Tibial nerve (tissue), 4 donors: ENCODE results near the gene MGST2. TPM values are rescaled to one million over a fixed set of nuclear protein-coding genes. Genes with fewer than 3 reads are reported as not detected.

Experiments
- DNase-seq, 2 donors: peaks; one replicate each; pipeline ENCODE4 v3.0.0-alpha.2; 2019; ENCODE audit warnings: low spot score in 2 of 2
- H3K27ac ChIP-seq, 4 donors: fragments of 200-600 bp; sonication (generic) in 3 of 4; one replicate each; pipeline ENCODE4 v1.5.1; 2017 to 2019; ENCODE audit warnings: mild to moderate bottlenecking in 1 of 4
- H3K27me3 ChIP-seq, 2 donors: fragments of 200-600 bp; sonication (generic) in 1 of 2; one replicate each; pipeline versions ENCODE4 v1.5.1 to v1.6.0; 2017 to 2019
- H3K36me3 ChIP-seq, 3 donors: fragments of 200-600 bp; sonication (generic); one replicate each; pipeline ENCODE4 v1.5.1; 2018 to 2019
- H3K4me1 ChIP-seq, 4 donors: fragments of 200-600 bp; sonication (generic) in 3 of 4; one replicate each; pipeline ENCODE4 v1.5.1; 2017 to 2019
- H3K4me3 ChIP-seq, 4 donors: fragments of 200-600 bp; sonication (generic) in 3 of 4; one replicate each; pipeline ENCODE4 v1.5.1; 2017 to 2019; ENCODE audit warnings: mild to moderate bottlenecking in 1 of 4, moderate library complexity in 1 of 4
- H3K9me3 ChIP-seq, 4 donors: fragments of 200-600 bp; sonication (generic) in 3 of 4; one replicate each; pipeline ENCODE4 v1.5.1; 2017 to 2019
- EP300 ChIP-seq, 2 donors: sonication (generic); formaldehyde crosslinking; IDR thresholded peaks; one replicate each; pipeline ENCODE4 v1.6.1; 2017; ENCODE audit warnings: antibody characterized with exemption in 2 of 2, mild to moderate bottlenecking in 1 of 2
- POLR2A ChIP-seq, 2 donors: fragments of 450-650 bp; IDR thresholded peaks; one replicate each; pipeline ENCODE4 v1.6.1; 2017; ENCODE audit warnings: antibody characterized with exemption in 2 of 2, mild to moderate bottlenecking in 2 of 2, moderate library complexity in 2 of 2
- WGBS, 2 donors: methylation state at CpG; one replicate each; pipeline ENCODE4 v1.1.5; 2018; 5-methylcytosine and 5-hydroxymethylcytosine counted together
- total RNA-seq, 4 donors: library from RNA; depleted of rRNA; stranded (reverse); fragments of >200 nt; gene quantifications; one replicate each; pipeline ENCODE4 v1.1.0, GENCODE V29; 2016
- TF ChIP-seq, protein P1 (sequence below), 5 experiments: fragments of 200-600 bp in 3 of 5; fragments of 450-650 bp in 2 of 5; sonication (generic) in 3 of 5; IDR thresholded peaks; one replicate each; pipeline ENCODE4 v1.5.1; 2016 to 2019; ENCODE audit warnings: antibody characterized with exemption in 5 of 5, mild to moderate bottlenecking in 3 of 5, moderate library complexity in 2 of 5

MGST2 gene
- total RNA-seq, 4 donors from 2014 or later, result 12.2 to 27.3 (median 26.8) TPM

DNA sequence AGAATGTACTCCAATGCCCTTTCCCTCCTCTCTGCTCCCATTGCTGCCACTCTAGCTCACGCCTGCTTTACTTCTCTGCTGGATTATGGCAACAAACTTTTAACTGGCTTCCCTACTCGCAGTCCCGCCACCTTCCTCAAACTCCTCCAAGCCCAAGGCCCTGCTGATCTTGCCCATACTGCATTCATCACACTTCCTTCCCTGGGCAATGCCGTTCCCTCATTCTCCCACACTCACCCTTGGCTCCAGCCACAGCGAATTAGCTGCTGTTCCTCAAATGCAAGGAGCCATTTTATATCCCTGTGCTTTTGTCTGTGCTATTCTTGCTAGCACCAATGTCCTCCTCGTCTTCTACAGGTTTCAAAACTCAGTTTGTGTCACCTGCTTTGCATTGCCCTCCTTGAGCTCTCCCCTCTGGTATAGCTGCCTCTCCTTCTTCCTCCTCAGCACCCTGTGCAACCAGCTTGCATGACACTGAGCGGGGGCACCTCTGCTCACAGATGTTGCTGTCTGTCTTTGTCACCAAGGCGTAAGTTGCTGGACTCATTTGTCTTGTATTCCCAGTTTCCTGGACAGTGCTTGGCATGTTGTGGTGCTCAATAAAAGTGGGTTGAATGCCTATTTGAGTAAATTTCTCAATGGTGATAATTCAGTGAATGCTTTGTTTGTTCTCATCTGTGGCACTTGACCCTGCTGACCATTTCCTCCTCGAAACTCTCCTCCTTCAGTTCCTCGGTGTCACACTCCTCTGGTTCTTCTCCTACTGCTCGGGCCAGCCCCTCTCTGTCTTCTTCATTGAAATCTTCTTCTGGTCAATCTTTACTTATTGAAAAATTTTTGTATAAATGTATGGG is 22.4 kb upstream of the MGST2 start:
- H3K9me3 ChIP-seq, result peaks cover 0 to 14% (median 0%) of the 10 kb centered on the region in 4 donors
- no peaks in the 10 kb centered on the region for H3K4me1 ChIP-seq
- no peak overlapping the region for H3K27ac ChIP-seq
- no peak for DNase-seq
- no peak overlapping the region for H3K4me3 ChIP-seq
- WGBS, 2 donors, result 68 to 78% methylated on average over 11 of the region's 11 CpGs
- no peak for TF ChIP-seq POLR2A (IDR thresholded peaks at IDR 0.05)
- TF ChIP-seq EP300 (IDR thresholded peaks at IDR 0.05), result no peak
- TF ChIP-seq, protein P1, sequence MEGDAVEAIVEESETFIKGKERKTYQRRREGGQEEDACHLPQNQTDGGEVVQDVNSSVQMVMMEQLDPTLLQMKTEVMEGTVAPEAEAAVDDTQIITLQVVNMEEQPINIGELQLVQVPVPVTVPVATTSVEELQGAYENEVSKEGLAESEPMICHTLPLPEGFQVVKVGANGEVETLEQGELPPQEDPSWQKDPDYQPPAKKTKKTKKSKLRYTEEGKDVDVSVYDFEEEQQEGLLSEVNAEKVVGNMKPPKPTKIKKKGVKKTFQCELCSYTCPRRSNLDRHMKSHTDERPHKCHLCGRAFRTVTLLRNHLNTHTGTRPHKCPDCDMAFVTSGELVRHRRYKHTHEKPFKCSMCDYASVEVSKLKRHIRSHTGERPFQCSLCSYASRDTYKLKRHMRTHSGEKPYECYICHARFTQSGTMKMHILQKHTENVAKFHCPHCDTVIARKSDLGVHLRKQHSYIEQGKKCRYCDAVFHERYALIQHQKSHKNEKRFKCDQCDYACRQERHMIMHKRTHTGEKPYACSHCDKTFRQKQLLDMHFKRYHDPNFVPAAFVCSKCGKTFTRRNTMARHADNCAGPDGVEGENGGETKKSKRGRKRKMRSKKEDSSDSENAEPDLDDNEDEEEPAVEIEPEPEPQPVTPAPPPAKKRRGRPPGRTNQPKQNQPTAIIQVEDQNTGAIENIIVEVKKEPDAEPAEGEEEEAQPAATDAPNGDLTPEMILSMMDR (IDR thresholded peaks at IDR 0.05), result no peak
- H3K36me3 ChIP-seq, result no peaks in the 10 kb centered on the region
- H3K27me3 ChIP-seq, result no peaks in the 10 kb centered on the region

GRCh38 chr4:139645458-139645857 is 20.2 kb upstream of the MGST2 start:
- H3K9me3 ChIP-seq, result no peaks in the 10 kb centered on the region
- TF ChIP-seq EP300 (IDR thresholded peaks at IDR 0.05) (no peak), POLR2A (IDR thresholded peaks at IDR 0.05) (no peak)
- TF ChIP-seq, protein P1 (IDR thresholded peaks at IDR 0.05), result no peak
- H3K4me1 ChIP-seq, result no peaks in the 10 kb centered on the region
- no peak overlapping the region for H3K27ac ChIP-seq
- 95 to 98% methylated on average over 6 of the region's 6 CpGs for WGBS, 2 donors
- H3K27me3 ChIP-seq, result no peaks in the 10 kb centered on the region
- no peaks in the 10 kb centered on the region for H3K36me3 ChIP-seq
- DNase-seq, result no peak
- no peak overlapping the region for H3K4me3 ChIP-seq

GRCh38 chr4:139647184-139647583 is 18.4 kb upstream of the MGST2 start:
- H3K4me1 ChIP-seq, result peaks cover 0 to 10% (median 0%) of the 10 kb centered on the region in 4 donors
- TF ChIP-seq, protein P1 (IDR thresholded peaks at IDR 0.05), result no peak
- TF ChIP-seq EP300 (IDR thresholded peaks at IDR 0.05) (no peak), POLR2A (IDR thresholded peaks at IDR 0.05) (no peak)
- 89 to 93% methylated on average over 1 of the region's 1 CpG for WGBS, 2 donors
- H3K9me3 ChIP-seq, result no peaks in the 10 kb centered on the region
- H3K36me3 ChIP-seq, result no peaks in the 10 kb centered on the region
- H3K27ac ChIP-seq, result no peak overlapping the region
- no peak for DNase-seq
- no peak overlapping the region for H3K4me3 ChIP-seq
- no peaks in the 10 kb centered on the region for H3K27me3 ChIP-seq

GRCh38 chr4:139647952-139648351 is 17.7 kb upstream of the MGST2 start:
- WGBS, 2 donors, result 73 to 90% methylated on average over 1 of the region's 1 CpG
- H3K4me1 ChIP-seq, result peaks cover 0 to 10% (median 0%) of the 10 kb centered on the region in 4 donors
- TF ChIP-seq, protein P1 (IDR thresholded peaks at IDR 0.05), result no peak
- TF ChIP-seq POLR2A (IDR thresholded peaks at IDR 0.05) (no peak), EP300 (IDR thresholded peaks at IDR 0.05) (no peak)
- H3K27ac ChIP-seq, result no peak overlapping the region
- no peaks in the 10 kb centered on the region for H3K27me3 ChIP-seq
- H3K4me3 ChIP-seq, result no peak overlapping the region
- no peak for DNase-seq
- no peaks in the 10 kb centered on the region for H3K9me3 ChIP-seq
- no peaks in the 10 kb centered on the region for H3K36me3 ChIP-seq
